GM18909 (cell line): ENCODE measurements around the gene ABO.
"Not testable (repeated sequence)": the region's sequence is repeated elsewhere in the genome, so short reads cannot be mapped to it uniquely, and the experiment has no call there.

ENCODE experiments used
- ATAC-seq: cut with Tn5 transposase; IDR thresholded peaks from one replicate; pipeline ENCODE4 v1.9.1; 2021; ENCODE audit warnings: mild to moderate bottlenecking; ENCODE audit not compliant: unreplicated experiment, poor library complexity

Gene ABO

DNA sequence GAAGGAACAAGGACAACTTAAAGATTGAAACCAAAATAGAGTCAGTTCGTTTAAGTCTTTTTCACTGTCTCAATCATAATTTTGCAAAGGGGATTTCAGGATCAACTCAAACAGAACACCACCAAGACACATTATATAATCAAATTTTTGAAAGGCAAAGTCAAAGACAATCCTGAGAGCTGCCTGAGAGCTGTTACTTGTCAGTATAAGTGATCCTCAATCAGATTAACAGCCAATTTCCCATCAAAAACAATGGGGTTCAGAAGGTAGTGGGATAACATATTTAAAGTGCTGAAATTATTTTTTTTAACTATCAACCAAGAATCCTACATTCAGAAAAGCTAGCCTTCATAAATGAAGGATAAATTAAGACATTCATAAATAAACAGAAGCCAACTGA lies 19.3 kb upstream of the ABO start:
- no peak for ATAC-seq

DNA sequence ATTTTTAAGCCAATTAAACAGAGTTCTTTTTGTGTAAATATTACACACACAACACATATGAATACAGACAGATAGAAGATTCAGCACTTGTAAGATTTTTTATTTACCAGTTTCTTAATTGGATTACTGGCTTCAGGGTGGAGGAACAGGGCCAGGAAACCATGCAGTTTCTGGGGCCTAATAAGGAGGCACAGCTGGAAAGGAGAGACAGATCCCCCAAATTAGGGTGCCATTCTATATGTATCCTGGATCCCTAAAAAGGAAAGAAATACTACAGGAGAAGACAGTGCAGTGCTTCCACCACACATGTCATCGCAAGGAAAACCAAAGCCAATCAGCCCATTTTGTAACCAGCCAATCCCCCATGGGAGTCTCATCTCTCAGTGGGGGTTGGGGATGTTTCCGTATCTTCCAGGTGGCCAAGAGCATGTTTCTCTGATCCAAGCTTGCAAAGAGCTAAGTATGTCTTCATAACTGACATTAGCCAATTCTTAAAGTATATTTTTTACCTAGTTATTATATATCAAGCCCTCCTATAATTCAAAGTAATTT lies 15.8 kb upstream of the ABO start:
- no peak for ATAC-seq

DNA sequence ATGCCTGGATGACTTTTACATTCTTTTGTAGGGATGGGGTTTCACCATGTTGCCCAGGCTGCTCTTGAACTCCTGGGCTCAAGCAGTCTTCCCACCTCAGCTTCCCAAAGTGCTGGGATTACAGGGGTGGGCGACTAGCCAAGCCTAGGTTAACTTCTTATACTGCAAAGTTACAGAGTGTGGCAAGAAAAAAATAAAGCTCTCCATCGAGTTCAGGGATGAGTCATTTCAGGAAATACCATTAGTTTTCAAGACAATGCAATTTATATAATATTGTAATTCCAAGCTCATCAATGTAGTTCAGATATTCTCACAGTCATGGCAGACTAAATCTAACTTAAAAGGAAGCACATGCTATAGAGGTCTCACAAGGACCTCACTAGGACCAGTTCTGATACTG lies 11.5 kb upstream of the ABO start:
- ATAC-seq: no peak

DNA sequence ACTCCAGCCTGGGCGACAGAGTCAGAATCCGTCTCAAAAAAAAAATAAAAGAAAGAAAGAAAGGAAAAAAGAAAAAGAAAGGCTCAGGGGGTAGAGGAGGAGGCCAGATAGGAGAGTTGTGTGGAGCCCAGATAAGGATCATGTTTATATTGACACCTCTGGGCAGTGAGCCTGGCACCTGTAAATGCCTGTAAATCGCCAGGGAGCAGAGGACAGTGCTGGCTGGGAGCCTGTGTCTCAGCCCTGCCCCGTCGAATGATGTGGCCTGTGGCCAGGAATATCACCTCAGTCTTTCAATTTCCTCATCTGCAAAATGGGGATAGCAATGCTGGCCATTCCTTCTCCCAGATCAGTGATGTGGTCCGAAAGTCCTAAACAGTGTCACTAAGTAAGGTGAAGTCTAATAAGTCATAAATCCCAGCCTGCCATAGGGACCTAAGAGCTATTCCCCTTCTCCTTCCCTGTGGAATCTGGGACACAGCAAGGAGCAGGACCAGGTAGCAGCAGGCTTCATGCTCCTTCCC lies 10.3 kb upstream of the ABO start:
- no peak for ATAC-seq

DNA sequence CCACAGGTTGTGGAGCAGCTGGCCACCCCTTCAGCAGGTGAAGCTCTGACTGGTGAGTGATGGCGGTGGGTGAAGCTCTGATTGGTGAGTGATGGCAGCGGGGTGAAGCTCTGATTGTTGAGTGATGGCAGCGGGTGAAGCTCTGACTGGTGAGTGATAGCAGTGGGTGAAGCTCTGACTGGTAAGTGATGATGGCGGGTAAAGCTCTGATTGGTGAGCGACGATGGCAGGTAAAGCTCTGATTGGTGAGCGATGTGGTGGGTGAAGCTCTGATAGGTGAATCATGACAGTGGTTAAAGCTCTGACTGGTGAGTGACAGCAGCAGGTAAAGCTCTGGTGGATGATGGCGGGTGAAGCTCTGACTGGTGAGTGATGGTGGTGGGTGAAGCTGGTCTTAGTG lies 9.4 kb upstream of the ABO start:
- ATAC-seq: no peak

DNA sequence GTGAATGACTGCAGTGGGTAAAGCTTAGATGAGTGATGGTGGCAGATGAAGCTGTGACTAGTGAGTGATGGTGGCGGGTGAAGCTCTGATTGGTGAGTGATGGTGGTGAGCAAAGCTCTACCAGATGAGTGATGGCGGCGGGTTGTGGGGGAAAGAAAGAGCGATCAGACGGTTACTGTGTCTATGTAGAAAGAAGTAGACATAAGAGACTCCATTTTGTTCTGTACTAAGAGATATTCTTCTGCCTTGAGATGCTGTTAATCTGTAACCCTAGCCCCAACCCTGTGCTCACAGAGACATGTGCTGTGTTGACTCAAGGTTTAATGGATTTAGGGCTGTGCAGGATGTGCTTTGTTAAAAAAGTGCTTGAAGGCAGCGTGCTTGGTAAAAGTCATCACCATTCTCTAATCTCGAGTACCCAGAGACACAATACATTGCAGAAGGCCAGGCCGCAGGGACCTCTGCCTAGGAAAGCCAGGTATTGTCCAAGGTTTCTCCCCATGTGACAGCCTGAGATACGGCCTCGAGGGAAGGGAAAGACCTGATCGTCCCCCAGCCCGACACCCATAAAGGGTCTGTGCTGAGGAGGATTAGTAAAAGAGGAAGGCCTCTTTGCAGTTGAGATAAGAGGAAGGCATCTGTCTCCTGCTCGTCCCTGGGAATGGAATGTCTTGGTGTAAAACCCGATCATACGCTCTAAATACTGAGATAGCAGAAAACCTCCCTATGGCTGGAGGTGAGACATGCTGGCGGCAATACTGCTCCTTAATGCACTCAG lies 8.4 kb upstream of the ABO start:
- ATAC-seq: not testable (repeated sequence)

DNA sequence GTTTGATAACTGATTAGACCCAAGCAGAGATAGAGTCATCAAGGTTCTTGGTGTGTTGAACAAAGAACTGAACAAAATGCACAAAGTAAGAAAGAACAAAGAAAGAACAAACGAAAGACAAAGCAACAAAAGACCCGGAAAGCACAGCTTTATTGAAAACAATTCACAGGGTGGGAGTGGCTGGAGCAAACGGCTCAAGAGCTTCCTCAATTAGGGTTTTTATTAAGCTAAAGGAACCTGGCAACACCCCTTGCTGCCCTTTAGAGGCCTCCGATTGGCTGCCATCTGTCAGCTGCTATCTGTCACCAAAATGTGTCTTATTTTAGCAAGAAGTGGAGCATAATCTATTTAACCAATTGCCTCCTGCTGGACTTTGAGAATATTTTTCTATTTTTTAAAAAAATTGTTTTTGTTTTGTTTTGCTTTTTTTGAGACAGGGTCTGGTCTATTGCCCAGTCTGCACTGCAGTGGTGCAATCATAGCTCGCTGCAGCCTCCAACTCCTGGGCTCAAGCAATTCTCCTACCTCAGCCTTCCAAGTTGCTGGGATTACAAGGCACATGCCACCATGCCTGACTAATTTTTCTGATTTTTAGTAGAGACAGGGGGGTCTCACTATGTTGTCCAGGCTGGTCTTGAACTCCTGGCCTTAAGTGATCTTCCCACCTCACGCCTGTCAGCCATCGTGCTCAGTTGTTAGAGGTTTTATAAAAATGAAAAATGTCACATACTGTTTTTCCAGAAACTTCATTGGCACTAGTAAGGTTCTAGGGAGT lies 7.7 kb upstream of the ABO start:
- ATAC-seq: no peak

DNA sequence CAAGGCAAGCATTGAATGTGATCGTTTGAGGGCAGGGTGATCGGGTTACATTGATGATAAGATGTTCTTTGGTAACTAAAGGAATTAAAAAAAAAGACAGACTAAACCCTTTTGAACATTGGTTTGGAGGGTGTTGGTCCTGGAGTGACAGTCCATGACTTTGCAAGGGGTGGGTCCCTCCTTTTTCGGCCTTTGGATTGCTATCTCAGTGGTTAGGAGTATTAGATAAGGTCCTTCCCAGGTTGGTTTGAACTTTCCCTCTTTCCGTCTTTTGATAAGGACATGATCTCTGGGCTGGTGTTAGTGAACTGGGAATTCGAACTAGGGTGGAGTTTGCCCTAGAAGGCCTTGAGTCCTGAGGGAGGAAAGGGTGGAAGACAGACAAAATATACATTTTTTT lies 5.4 kb upstream of the ABO start:
- ATAC-seq: no peak

DNA sequence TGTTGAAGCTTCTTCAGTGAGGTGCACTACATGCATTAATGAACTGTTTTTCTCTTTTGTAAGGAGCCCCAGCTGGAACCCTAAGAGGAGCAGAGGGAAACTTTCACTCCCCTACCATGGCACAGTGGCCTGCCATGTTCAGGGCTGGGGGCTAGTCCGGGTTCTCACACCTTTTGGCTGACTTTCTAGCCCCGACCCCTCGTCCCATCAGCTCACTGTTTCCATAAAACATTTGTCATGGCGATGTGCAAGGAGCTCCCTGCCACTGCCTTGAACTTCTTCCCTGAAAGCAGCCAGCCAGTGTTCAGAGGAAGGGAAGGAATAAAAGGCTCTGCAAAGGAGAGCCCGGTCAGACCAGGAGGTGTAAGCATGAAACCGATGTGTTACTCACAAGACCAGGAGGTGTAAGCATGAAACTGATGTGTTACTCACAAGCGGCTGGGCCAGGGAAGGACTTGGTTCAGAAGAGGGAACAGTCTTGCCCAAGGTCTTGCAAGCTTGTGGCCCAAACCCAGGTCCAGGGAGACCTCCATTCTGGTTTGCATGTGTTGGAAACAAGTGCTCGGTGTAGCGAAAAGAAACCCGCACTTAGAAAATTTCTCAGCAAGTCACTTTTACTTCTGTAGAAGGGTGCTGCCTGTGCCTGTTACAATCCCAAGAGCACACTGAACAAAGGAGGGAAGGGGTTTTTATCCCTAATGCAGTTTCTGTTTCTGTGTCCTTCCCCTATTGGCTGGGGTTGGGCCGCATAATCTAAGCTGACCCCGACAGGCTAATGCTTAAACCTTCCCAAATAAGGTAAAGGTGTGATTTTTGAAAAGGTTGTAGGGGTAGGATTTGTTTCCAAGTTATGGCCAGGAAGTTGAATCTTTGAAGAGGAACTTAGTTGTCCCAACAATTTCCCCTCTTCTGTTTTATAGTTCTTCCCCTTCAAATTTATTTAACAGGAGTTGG lies 3.4 kb upstream of the ABO start:
- ATAC-seq: no peak

DNA sequence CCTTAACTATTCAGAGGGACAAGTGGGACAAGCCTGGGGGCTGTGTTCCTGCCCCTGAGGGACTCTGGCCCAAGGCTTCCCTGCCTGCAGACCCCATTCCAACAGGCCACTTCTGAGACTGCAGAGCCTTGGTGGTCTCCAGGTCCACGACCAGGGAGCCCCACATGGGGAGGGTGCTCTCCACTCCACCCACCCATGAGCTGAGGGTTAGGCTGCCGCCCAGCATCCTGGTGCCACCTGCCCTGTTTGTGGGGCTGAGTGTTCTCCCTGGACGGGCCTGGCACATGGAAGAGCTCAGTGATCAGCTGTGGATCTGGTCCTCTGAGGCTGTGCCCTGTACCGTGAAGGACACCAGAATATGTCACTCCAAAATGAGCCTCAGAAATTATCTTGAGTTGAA lies 2.5 kb upstream of the ABO start:
- ATAC-seq: no peak

DNA sequence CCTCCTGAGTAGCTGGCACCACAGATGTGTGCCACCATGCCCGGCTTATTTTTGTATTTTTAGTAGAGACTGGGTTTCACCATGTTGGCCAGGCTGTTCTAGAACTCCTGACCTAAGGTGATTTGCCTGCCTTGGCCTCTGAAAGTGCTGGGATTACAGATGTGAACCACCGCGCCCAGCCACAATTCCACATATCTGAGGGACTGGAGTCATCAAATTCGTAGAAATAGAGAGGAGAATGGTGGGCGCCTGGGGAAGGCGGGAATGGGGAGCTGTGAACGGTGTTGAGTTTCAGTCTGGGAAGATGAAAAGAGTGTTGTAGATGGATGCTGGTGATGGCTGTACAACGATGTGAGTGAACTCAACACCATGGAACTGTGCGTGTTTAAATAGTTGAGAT lies 1.9 kb upstream of the ABO start:
- ATAC-seq: no peak

DNA sequence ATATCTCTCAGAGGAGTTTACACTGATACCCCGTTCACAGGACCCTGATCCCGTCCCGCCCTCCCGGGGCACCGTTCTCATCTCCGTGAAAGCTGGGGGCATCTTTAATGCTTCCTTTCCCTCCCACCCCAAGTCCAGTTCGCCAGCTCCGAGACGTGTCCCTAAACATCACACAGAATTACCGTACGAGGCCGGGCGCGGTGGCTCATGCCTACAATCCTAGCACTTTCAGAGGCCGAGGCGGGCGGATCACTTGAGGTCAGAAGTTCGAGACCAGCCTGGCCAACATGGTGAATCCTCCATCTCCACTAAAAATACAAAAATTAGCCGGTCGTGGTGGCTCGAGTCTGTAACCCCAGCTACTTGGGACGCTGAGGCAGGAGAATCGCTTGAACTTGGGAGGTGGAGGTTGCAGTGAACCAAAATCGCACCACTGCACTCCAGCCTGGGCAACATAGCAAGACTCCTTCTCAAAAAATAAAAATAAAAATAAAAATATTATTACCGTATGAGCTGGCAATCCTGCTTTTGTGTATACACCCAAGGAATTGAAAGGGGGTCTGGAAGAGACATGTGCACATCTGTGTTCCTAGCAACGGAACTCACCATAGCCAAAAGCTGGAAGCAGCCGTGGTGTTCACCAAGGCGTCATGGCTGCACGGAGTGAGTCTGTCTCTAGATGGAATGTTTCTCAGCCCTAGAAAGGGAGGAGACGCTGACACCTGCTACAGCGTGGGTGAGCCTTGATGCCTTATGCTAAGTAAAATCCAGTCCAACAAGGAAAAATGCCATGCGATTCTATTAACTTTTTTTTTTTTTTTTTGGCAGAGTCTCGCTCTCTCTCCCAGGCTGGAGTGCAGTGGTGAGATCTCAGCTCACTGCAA lies 1.2 kb upstream of the ABO start:
- no peak for ATAC-seq

DNA sequence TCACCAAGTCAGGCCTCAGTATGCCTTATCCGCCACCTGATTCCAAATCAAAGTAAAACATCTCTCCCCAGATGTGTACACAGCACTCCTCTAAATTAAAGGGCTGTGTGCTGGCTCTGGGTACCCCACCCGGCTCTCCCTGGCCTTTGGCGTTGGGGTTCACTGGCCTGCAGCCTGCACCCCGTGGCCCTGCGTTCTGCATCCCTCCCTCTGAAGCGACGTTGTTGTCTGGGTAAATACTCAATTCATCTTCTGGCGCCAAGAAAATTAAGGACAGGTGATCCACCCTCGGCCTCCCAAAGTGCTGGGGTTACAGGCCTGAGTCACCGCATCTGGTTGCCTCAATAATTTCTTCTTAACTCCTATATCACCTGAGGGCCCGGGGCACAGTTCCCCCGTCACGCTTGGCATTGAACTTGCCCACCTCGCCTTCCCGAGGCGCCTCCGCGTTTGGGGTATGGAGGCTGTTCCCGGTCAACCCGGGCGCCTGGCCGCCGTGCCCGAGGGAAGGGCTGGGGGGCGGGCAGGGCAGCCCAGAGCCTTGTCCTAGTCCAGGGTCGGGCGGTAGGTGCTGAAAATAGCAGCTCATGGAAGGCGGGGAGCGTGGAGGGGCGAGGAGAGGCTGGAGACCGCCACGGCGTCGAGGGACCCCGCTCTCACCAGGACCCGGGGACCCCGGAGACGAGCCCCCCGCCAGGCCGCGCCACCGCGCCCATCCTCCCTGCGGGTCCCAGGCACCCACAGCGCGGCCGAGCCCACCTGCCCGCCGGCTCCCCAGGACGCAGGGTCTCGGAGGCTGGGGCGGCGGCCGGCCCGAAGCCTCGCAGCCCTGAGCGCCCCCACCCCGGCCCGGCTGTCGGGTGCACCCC lies 531 bp downstream of the ABO start:
- ATAC-seq: no peak

DNA sequence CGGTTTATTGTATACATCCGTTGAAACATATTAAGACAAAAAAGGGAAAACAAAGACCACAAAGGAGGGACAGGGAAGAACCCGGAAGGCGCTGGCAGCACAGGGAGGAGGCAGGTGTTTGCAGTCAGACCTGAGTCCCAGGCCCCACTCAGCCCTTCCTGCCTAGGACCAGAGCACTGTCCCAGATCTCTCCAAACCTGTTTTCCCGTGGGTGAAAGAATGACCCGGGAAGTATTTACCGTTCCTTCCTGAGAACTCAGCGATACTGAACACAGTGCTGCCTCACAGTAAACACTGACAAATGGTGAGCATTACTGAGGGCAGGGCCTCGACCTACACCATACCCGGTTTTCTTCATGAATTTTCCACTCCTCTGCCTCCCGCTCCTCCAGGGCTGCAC lies 1.2 kb downstream of the ABO start:
- ATAC-seq: no peak

DNA sequence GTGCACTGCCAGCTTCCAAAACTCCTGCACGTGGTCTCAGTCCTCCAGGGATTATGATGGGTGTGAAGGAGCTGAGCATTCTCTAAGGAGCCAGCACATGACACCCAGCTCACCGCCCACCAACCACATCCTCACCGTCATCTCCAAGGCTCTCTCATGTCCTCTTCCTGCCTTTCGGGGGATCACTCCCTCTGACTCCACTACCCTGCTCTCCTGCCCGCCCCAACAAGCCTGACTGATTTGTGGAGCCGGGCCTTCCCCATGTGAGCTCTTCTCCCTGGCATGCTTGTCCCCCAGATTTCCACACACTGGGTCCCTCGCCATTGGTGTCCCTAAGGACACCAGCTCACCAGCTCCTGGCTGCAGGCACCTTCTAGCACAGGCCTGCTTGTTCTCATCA lies 1.9 kb downstream of the ABO start:
- no peak for ATAC-seq

DNA sequence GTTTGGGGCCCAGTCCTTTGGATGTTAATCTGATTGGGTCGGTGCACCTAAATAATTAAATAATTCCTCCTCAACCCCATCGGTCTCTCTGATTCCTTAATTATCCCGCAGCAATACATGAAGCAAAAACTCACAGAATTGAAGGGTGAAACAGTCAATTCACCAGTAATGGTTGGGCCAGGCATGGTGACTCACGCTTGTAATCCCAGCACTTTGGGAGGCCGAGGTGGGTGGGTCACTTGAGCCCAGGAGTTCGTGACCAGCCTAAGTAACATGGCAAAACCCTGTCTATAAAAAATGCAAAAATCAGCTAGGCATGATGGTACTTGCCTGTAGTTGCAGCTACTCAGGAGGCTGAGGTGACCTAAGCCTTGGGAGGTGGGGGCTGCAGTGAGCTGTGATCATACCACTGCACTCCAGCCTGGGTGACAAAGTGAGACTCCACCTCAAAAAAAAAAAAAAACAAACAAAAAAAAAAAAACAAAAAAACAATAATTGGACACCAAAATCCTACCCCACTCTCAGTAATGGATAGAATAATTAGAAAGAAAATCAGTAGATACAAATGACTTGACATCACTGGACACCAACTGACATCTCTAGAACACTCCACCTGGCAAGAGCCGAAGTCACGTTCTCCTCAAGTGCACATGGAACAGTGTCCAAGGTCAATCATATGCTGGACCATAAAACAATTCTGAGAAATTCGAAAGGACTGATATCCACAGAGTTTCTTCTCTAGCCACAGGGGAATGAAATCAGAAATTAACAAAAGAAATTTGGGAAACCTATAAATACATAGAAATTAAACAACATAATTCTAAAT lies 5.3 kb downstream of the ABO start:
- ATAC-seq: no peak

DNA sequence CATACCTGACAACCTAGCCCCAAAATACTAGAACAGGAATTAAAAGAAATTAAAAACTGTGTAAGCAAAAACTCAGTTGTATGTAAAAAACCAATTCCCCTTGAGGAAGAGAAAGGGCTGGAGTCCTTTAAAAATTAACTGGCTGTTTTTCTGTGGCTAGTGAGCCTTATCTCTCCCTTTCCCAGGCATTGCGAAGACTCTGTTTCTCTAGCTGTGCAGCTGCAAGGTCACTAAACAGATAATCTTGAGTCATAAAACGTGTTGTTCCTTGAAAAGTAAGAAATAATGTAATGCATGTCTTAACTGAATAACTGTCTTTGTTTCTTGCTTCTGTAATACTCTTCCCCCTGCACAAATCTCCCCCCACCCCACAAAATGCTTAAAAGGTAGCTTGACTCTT lies 5.9 kb downstream of the ABO start:
- not testable (repeated sequence) for ATAC-seq
